Measurements from ENCODE around the gene SLC8A2. TPM values are rescaled to one million over a fixed set of nuclear protein-coding genes. Genes with fewer than 3 reads are reported as not detected.

SLC8A2 gene
- total and polyA plus RNA-seq, 2 donors (not counting 1 experiment from before 2014, with no cell fraction given) = 0.07 TPM; not detected in 1

GRCh38 chr19:47473336-47473735 is 1.6 kb upstream of the SLC8A2 start:
- Mint-ChIP-seq H3K27me3 (peaks cover 31% of the 10 kb centered on the region), H3K4me3 (no peak overlapping the region), H3K4me1 (peaks cover 8% of the 10 kb centered on the region), H3K9me3 (ENCODE audit: insufficient read depth) (no peaks in the 10 kb centered on the region), H3K27ac (no peak overlapping the region)
- Histone ChIP-seq H3K4me1 (ENCODE audit: control insufficient read depth in 2 of 2, insufficient read depth in 2 of 2, low read length in 2 of 2) (peaks cover 12 to 19% of the 10 kb centered on the region in 2 donors), H3K9ac (ENCODE audit: low read length) (no peak overlapping the region), H3K27me3 (replicated peaks in 1 of 4; ENCODE audit: control extremely low read depth in 1 of 4, control insufficient read depth in 3 of 4, insufficient read depth in 4 of 4, low read length in 3 of 4) (peaks cover 0 to 42% (median 20%) of the 10 kb centered on the region in 4 experiments), H4K20me1 (ENCODE audit: control insufficient read depth, insufficient read depth, low read length, poor library complexity, severe bottlenecking) (no peaks in the 10 kb centered on the region), H2AFZ (ENCODE audit: insufficient read depth, low read depth, low read length, poor library complexity, severe bottlenecking) (no peak overlapping the region), H3K27ac (ENCODE audit: low read length in 2 of 2) (no peak overlapping the region), H3K9me3 (ENCODE audit: control extremely low read depth in 1 of 3, control insufficient read depth in 2 of 3, insufficient read depth in 1 of 3, low read length in 2 of 3) (peaks cover 0 to 5% (median 0%) of the 10 kb centered on the region in 3 donors), H3K4me3 (ENCODE audit: control extremely low read depth in 1 of 5, extremely low read depth in 1 of 5, insufficient read depth in 1 of 5, low read depth in 2 of 5, low read length in 4 of 5) (no peak overlapping the region), H3K79me2 (ENCODE audit: control insufficient read depth, insufficient read depth, low read length) (no peaks in the 10 kb centered on the region), H3K4me2 (replicated peaks; ENCODE audit: low read depth, low read length, poor library complexity, severe bottlenecking) (no peak overlapping the region), H3K36me3 (replicated peaks in 1 of 2; ENCODE audit: control extremely low read depth in 1 of 2, control insufficient read depth in 1 of 2, extremely low read depth in 1 of 2, insufficient read depth in 2 of 2, low read length in 1 of 2) (no peaks in the 10 kb centered on the region)
- ChIA-PET POLR2A (no interaction called here), CTCF (no interaction called here)
- TF ChIP-seq CTCF (IDR thresholded peaks at IDR 0.05) = no peak
- TF ChIP-seq EZH2 (IDR thresholded peaks at IDR 0.05; ENCODE audit: borderline replicate concordance, insufficient read depth, low read depth, low read length, poor library complexity, severe bottlenecking) = no peak
- intact Hi-C loops (cut with micrococcal nuclease) = no loop called here
- ATAC-seq (ENCODE audit: low read depth) (no peak), DNase-seq (no peak)
- 86% methylated on average over 8 of the region's 10 CpGs for WGBS (ENCODE audit: insufficient coverage)

DNA sequence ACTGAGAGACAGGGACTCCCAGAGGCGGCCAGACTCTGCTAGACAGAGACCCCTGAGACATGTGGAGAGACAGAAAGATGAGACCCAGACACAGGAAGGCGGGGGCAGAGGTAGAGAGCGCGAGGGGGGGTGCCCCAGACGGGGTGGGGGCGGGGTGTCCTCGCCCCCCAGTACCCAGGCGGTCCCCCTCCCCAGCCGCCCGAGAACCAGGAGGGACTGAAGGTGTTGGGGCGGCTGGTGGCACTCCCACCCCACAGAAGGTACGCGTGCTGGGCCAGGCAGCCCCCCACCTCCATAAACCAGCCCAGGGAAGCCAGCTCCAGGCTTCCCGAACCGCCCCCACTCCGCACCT is 336 bp downstream of the SLC8A2 start:
- peaks cover 8% of the 10 kb centered on the region for H3K4me1 Mint-ChIP-seq
- Histone ChIP-seq H3K9me3 (ENCODE audit: control extremely low read depth in 1 of 3, control insufficient read depth in 2 of 3, insufficient read depth in 1 of 3, low read length in 2 of 3) (peaks cover 0 to 9% (median 0%) of the 10 kb centered on the region in 3 donors), H4K20me1 (ENCODE audit: control insufficient read depth, insufficient read depth, low read length, poor library complexity, severe bottlenecking) (no peaks in the 10 kb centered on the region), H3K4me1 (ENCODE audit: control insufficient read depth in 2 of 2, insufficient read depth in 2 of 2, low read length in 2 of 2) (peaks cover 12 to 19% of the 10 kb centered on the region in 2 donors), H3K4me2 (replicated peaks; ENCODE audit: low read depth, low read length, poor library complexity, severe bottlenecking) (peak overlapping the region; percentile 65), H3K36me3 (replicated peaks in 1 of 2; ENCODE audit: control extremely low read depth in 1 of 2, control insufficient read depth in 1 of 2, extremely low read depth in 1 of 2, insufficient read depth in 2 of 2, low read length in 1 of 2) (no peaks in the 10 kb centered on the region), H3K79me2 (ENCODE audit: control insufficient read depth, insufficient read depth, low read length) (no peaks in the 10 kb centered on the region), H3K27me3 (replicated peaks in 1 of 4; ENCODE audit: control extremely low read depth in 1 of 4, control insufficient read depth in 3 of 4, insufficient read depth in 4 of 4, low read length in 3 of 4) (peaks cover 0 to 55% (median 24%) of the 10 kb centered on the region in 4 experiments), H2AFZ (ENCODE audit: insufficient read depth, low read depth, low read length, poor library complexity, severe bottlenecking) (peak overlapping the region; percentile 16), H3K9ac (ENCODE audit: low read length) (no peak overlapping the region), H3K4me3 (ENCODE audit: control extremely low read depth in 1 of 5, extremely low read depth in 1 of 5, insufficient read depth in 1 of 5, low read depth in 2 of 5, low read length in 4 of 5) (no peak overlapping the region), H3K27ac (ENCODE audit: low read length in 2 of 2) (no peak overlapping the region)
- ATAC-seq (ENCODE audit: low read depth) = no peak
- intact Hi-C loops (cut with micrococcal nuclease) = no loop called here
- TF ChIP-seq CTCF (IDR thresholded peaks at IDR 0.05) (no peak), EZH2 (IDR thresholded peaks at IDR 0.05; ENCODE audit: borderline replicate concordance, insufficient read depth, low read depth, low read length, poor library complexity, severe bottlenecking) (no peak)
- no peak overlapping the region for H3K27ac Mint-ChIP-seq
- no peak for DNase-seq
- peaks cover 42% of the 10 kb centered on the region for H3K27me3 Mint-ChIP-seq
- H3K4me3 Mint-ChIP-seq = no peak overlapping the region
- WGBS (ENCODE audit: insufficient coverage) = 7% methylated on average over 15 of the region's 16 CpGs
- ChIA-PET CTCF (interaction anchor here (0.6 to 1.6 kb wide), 2 partner anchors 11 to 13 kb away, joined by 4 to 6 read pairs; partner anchors contain the start of gene KPTN), POLR2A (no interaction called here)
- no peaks in the 10 kb centered on the region for H3K9me3 Mint-ChIP-seq (ENCODE audit: insufficient read depth)
